Keratinocyte (primary cell): Measurements from ENCODE around the gene CPEB4. TPM values are rescaled to one million over a fixed set of nuclear protein-coding genes. Genes with fewer than 3 reads are reported as not detected.

Experiments used
- DNase-seq: peaks from one replicate; pipeline ENCODE4 v3.0.0-alpha.2; 2011; ENCODE audit warnings: low read depth, missing footprints, low spot score
- FAIRE-seq: peaks from 2 replicates; lab custom pipeline; 2011; peaks lifted over from hg19 to GRCh38; lab: Jason Lieb, UNC
- H2AFZ ChIP-seq: 2 replicates; pipeline ENCODE4 v1.6.0; 2012; ENCODE audit warnings: low read length, control low read depth, inconsistent platforms; ENCODE audit not compliant: control insufficient read depth
- H3K27ac ChIP-seq: 2 replicates; pipeline ENCODE4 v1.5.1; 2011; ENCODE audit warnings: low read length; ENCODE audit not compliant: control insufficient read depth, insufficient read depth
- H3K27me3 ChIP-seq: 3 replicates; pipeline ENCODE4 v1.6.0; 2011; ENCODE audit warnings: low read length; ENCODE audit not compliant: control insufficient read depth, insufficient read depth; ENCODE audit errors: extremely low read depth
- H3K36me3 ChIP-seq, 2 experiments: 2 replicates in 1 of 2; 3 replicates in 1 of 2; pipeline ENCODE4 v1.5.1; 2011; ENCODE audit warnings: low read length in 2 of 2, mild to moderate bottlenecking in 1 of 2; ENCODE audit not compliant: control insufficient read depth in 2 of 2, insufficient read depth in 2 of 2; ENCODE audit errors: extremely low read depth in 1 of 2
- H3K4me1 ChIP-seq: 3 replicates; pipeline ENCODE4 v1.5.1; 2011; ENCODE audit warnings: low read length; ENCODE audit not compliant: control insufficient read depth, insufficient read depth; ENCODE audit errors: extremely low read depth
- H3K4me2 ChIP-seq: 3 replicates; pipeline ENCODE4 v1.6.0; 2011; ENCODE audit warnings: low read depth, low read length; ENCODE audit not compliant: control insufficient read depth, insufficient read depth; ENCODE audit errors: extremely low read depth
- H3K4me3 ChIP-seq, 3 experiments: fragments of 200-600 bp in 1 of 3; sonication (generic) in 1 of 3; 2 replicates in 2 of 3; 3 replicates in 1 of 3; pipeline ENCODE4 v1.5.1; 2011 to 2016; ENCODE audit warnings: low read length in 3 of 3, mild to moderate bottlenecking in 3 of 3, control low read depth in 2 of 3, inconsistent platforms in 1 of 3, low read depth in 1 of 3, mixed read lengths in 1 of 3, mixed run types in 1 of 3, moderate library complexity in 1 of 3; ENCODE audit not compliant: control insufficient read depth in 2 of 3, insufficient read depth in 2 of 3; ENCODE audit errors: extremely low read depth in 1 of 3
- H3K79me2 ChIP-seq: 2 replicates; pipeline ENCODE4 v1.6.0; 2012; ENCODE audit warnings: low read length; ENCODE audit not compliant: control insufficient read depth, insufficient read depth
- H3K9ac ChIP-seq: 3 replicates; pipeline ENCODE4 v1.6.0; 2011; ENCODE audit warnings: low read length; ENCODE audit not compliant: control insufficient read depth, insufficient read depth; ENCODE audit errors: extremely low read depth
- H3K9me1 ChIP-seq: 3 replicates; pipeline ENCODE4 v1.6.0; 2011; ENCODE audit warnings: low read length; ENCODE audit not compliant: control insufficient read depth, insufficient read depth; ENCODE audit errors: extremely low read depth
- H3K9me3 ChIP-seq: 2 replicates; pipeline ENCODE4 v1.5.1; 2012; ENCODE audit warnings: low read depth, low read length; ENCODE audit not compliant: control insufficient read depth
- H4K20me1 ChIP-seq: 3 replicates; pipeline ENCODE4 v1.6.0; 2011; ENCODE audit warnings: low read length; ENCODE audit not compliant: control insufficient read depth, insufficient read depth; ENCODE audit errors: extremely low read depth
- EZH2 ChIP-seq: IDR thresholded peaks from one replicate; pipeline ENCODE4 v1.6.1; 2012; ENCODE audit warnings: inconsistent platforms, mild to moderate bottlenecking, low read length, moderate library complexity
- dilution Hi-C: fragments of 300-500 bp; cut with MboI; formaldehyde crosslinking; loops from one replicate; pipeline ENCODE4 v1.7.0; 2020; ENCODE audit warnings: low sequenced_read_pairs; ENCODE audit not compliant: extremely low pct_ligation_motif_present
- polyA plus RNA-seq, 5 experiments: library from polyadenylated mRNA; depleted of rRNA in 3 of 5; stranded (reverse) in 3 of 5; stranded (forward) in 1 of 5; unstranded in 1 of 5; fragments of >200 nt; gene quantifications; 1 replicate in 1 of 5; 2 replicates in 3 of 5; 3 replicates in 1 of 5; pipeline versions ENCODE4 v1.2.1 to v1.2.3, GENCODE V29; 2011 to 2012; ENCODE audit warnings: missing spikeins in 2 of 5, low read depth in 1 of 5, low replicate concordance in 1 of 5
- TF ChIP-seq, protein P1 (sequence below), 3 experiments: IDR thresholded peaks in 1 of 3; conservative IDR thresholded peaks in 1 of 3; optimal IDR thresholded peaks in 1 of 3; 2 replicates in 2 of 3; 3 replicates in 1 of 3; pipeline versions ENCODE3 to v1.5.1; 2011; ENCODE audit warnings: low read length in 3 of 3, mild to moderate bottlenecking in 3 of 3, moderate library complexity in 2 of 3, control low read depth in 1 of 3, inconsistent platforms in 1 of 3; ENCODE audit not compliant: insufficient read depth in 2 of 3; ENCODE audit errors: extremely low read depth in 1 of 3

Gene CPEB4
- polyA plus RNA-seq, 1 donor (not counting 4 experiments of a cell fraction or from before 2014, with no cell fraction given), result 13.8 TPM

DNA sequence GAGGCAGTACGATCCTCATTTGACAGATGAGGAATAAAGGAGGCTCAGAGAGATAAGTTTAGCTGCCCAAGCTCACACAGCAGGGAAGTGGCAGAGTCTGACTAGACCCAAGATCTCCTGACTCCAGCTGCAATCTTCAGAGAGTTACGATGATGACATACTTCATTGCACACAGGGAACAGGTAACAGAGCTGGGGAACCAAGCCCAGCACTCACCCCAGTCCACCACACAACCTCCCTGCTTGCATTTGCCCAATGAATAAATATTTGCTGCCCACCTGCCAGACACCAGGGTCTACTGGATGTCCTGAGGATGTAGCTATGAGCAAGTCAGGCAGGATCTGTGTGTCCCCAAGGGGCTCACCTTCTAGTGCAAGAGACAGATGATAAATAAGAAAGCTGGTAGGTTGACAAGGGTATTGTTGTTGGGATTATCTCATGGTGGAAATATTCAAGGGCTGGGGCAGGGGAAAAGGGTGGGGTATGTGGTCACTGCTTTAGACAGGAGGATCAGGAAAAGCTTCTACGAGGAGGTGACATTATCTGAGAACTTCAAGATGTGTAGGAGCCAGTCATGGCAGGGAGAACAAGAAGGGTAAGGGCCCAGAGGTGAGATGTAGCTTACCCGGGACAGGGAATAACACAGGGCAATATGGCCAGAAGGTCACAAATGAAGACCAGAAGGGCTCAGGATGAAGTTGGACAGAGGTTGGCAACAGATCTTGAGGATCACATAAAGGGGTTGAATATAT lies 28.6 kb upstream of the CPEB4 start:
- no peak overlapping the region for H3K4me2 ChIP-seq

GRCh38 chr5:173862047-173862477 lies 26.1 kb upstream of the CPEB4 start:
- FAIRE-seq (no peak), DNase-seq (no peak)
- H3K4me1 ChIP-seq, result no peaks in the 10 kb centered on the region
- no peak overlapping the region for H3K4me3 ChIP-seq
- no peak for TF ChIP-seq EZH2
- TF ChIP-seq, protein P1, sequence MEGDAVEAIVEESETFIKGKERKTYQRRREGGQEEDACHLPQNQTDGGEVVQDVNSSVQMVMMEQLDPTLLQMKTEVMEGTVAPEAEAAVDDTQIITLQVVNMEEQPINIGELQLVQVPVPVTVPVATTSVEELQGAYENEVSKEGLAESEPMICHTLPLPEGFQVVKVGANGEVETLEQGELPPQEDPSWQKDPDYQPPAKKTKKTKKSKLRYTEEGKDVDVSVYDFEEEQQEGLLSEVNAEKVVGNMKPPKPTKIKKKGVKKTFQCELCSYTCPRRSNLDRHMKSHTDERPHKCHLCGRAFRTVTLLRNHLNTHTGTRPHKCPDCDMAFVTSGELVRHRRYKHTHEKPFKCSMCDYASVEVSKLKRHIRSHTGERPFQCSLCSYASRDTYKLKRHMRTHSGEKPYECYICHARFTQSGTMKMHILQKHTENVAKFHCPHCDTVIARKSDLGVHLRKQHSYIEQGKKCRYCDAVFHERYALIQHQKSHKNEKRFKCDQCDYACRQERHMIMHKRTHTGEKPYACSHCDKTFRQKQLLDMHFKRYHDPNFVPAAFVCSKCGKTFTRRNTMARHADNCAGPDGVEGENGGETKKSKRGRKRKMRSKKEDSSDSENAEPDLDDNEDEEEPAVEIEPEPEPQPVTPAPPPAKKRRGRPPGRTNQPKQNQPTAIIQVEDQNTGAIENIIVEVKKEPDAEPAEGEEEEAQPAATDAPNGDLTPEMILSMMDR (optimal IDR thresholded peaks at IDR 0.05 in 1 of 3, IDR thresholded peaks at IDR 0.05 in 1 of 3, conservative IDR thresholded peaks at IDR 0.05 in 1 of 3; ENCODE audit: extremely low read depth in 1 of 3, insufficient read depth in 2 of 3, low read length in 3 of 3), result no peak
- no peaks in the 10 kb centered on the region for H3K9me1 ChIP-seq
- no peaks in the 10 kb centered on the region for H3K9me3 ChIP-seq
- no peak overlapping the region for H3K27ac ChIP-seq
- H3K9ac ChIP-seq, result no peak overlapping the region
- no peaks in the 10 kb centered on the region for H3K79me2 ChIP-seq
- H3K27me3 ChIP-seq, result no peaks in the 10 kb centered on the region
- no peak overlapping the region for H2AFZ ChIP-seq
- H3K4me2 ChIP-seq, result no peak overlapping the region
- no peaks in the 10 kb centered on the region for H3K36me3 ChIP-seq
- dilution Hi-C loops, result no loop called here
- no peaks in the 10 kb centered on the region for H4K20me1 ChIP-seq

More for the DNA sequence above, 28.6 kb upstream of the CPEB4 start:
- no peak overlapping the region for H3K4me3 ChIP-seq
- H3K9ac ChIP-seq, result no peak overlapping the region
- no peaks in the 10 kb centered on the region for H3K9me1 ChIP-seq
- no peaks in the 10 kb centered on the region for H3K79me2 ChIP-seq
- no peak for TF ChIP-seq EZH2
- TF ChIP-seq, protein P1 (optimal IDR thresholded peaks at IDR 0.05 in 1 of 3, IDR thresholded peaks at IDR 0.05 in 1 of 3, conservative IDR thresholded peaks at IDR 0.05 in 1 of 3; ENCODE audit: extremely low read depth in 1 of 3, insufficient read depth in 2 of 3, low read length in 3 of 3), result no peak
- no peaks in the 10 kb centered on the region for H3K4me1 ChIP-seq
- no peaks in the 10 kb centered on the region for H4K20me1 ChIP-seq
- no peak for DNase-seq
- H3K36me3 ChIP-seq, result no peaks in the 10 kb centered on the region
- no peaks in the 10 kb centered on the region for H3K9me3 ChIP-seq
- H3K27ac ChIP-seq, result no peak overlapping the region
- FAIRE-seq, result no peak
- dilution Hi-C loops, result no loop called here
- H2AFZ ChIP-seq, result no peak overlapping the region
- no peaks in the 10 kb centered on the region for H3K27me3 ChIP-seq
